IMR-90 (cell line): ENCODE data around the gene IFNA8. TPM values are rescaled to one million over a fixed set of nuclear protein-coding genes. Genes with fewer than 3 reads are reported as not detected.

Experiments used
- ATAC-seq: fragments of 200-7000 bp; cut with Tn5 transposase; 2 replicates; pipeline ENCODE4 v1.9.1; 2020; ENCODE audit warnings: low read depth, mild to moderate bottlenecking, moderate library complexity
- BruUV-seq: library from RNA; stranded (reverse); fragments of 400-500 nt; replicated peaks from 2 replicates; lab custom pipeline; 2021; lab: Mats Ljungman, UMichigan
- CTCF ChIA-PET: fragments of 300-600 bp; formaldehyde crosslinking; extraction: SDS; loops from one replicate; lab custom pipeline; 2021; ENCODE audit warnings: antibody characterized with exemption; lab: Yijun Ruan, JAX
- POLR2A ChIA-PET: fragments of 300-600 bp; sonication (Branson Sonifier 250); formaldehyde crosslinking; loops from one replicate; lab custom pipeline; 2022; ENCODE audit warnings: antibody characterized with exemption; ENCODE audit not compliant: unreplicated experiment; lab: Charles Lee
- DNase-seq: peaks from one replicate; pipeline ENCODE4 v3.0.0; 2013
- H2AFZ ChIP-seq: replicated peaks from 2 replicates; pipeline ENCODE3; 2013; ENCODE audit warnings: low read length, mild to moderate bottlenecking; ENCODE audit not compliant: poor library complexity
- H2AK5ac ChIP-seq: 2 replicates; pipeline ENCODE4 v1.6.1; 2013; ENCODE audit warnings: low read depth, low read length, inconsistent platforms
- H2AK9ac ChIP-seq: replicated peaks from 2 replicates; pipeline ENCODE3; 2013; ENCODE audit warnings: mild to moderate bottlenecking, low read depth, low read length, moderate library complexity; ENCODE audit not compliant: poor library complexity
- H2BK120ac ChIP-seq: 2 replicates; pipeline ENCODE4 v1.6.1; 2013; ENCODE audit warnings: low read depth, low read length, inconsistent platforms
- H2BK15ac ChIP-seq: 3 replicates; pipeline ENCODE4 v1.6.1; 2013; ENCODE audit warnings: low read depth, low read length, inconsistent platforms
- H2BK20ac ChIP-seq: 2 replicates; pipeline ENCODE4 v1.6.1; 2013; ENCODE audit warnings: low read depth, mild to moderate bottlenecking, inconsistent platforms, low read length, moderate library complexity
- H2BK5ac ChIP-seq: 2 replicates; pipeline ENCODE4 v1.6.1; 2013; ENCODE audit warnings: mild to moderate bottlenecking, low read depth, low read length, inconsistent platforms; ENCODE audit not compliant: poor library complexity, severe bottlenecking
- H3K14ac ChIP-seq: replicated peaks from 2 replicates; pipeline ENCODE4 v1.6.1; 2013; ENCODE audit warnings: low read depth, low read length, inconsistent platforms
- H3K18ac ChIP-seq: 2 replicates; pipeline ENCODE4 v1.6.1; 2013; ENCODE audit warnings: low read depth, low read length, control low read depth
- H3K23ac ChIP-seq: 2 replicates; pipeline ENCODE4 v1.6.1; 2013; ENCODE audit warnings: low read depth, low read length, inconsistent platforms
- H3K27ac ChIP-seq: 2 replicates; pipeline ENCODE4 v1.5.1; 2013; ENCODE audit warnings: mild to moderate bottlenecking, control low read depth, low read length; ENCODE audit not compliant: insufficient read depth
- H3K27me3 ChIP-seq: 2 replicates; pipeline ENCODE4 v1.6.1; 2013; ENCODE audit warnings: low read length; ENCODE audit not compliant: control insufficient read depth, insufficient read depth
- H3K36me3 ChIP-seq: 2 replicates; pipeline ENCODE4 v1.6.1; 2013; ENCODE audit warnings: low read length, mixed read lengths; ENCODE audit not compliant: control insufficient read depth, insufficient read depth
- H3K4ac ChIP-seq: 2 replicates; pipeline ENCODE4 v1.6.1; 2013; ENCODE audit warnings: low read depth, low read length, inconsistent platforms
- H3K4me1 ChIP-seq: 2 replicates; pipeline ENCODE4 v1.6.1; 2013; ENCODE audit warnings: low read length, mixed read lengths; ENCODE audit not compliant: control insufficient read depth, insufficient read depth
- H3K4me2 ChIP-seq: 2 replicates; pipeline ENCODE4 v1.6.1; 2013; ENCODE audit warnings: low read depth, mild to moderate bottlenecking, control low read depth, low read length, moderate library complexity
- H3K4me3 ChIP-seq: 2 replicates; pipeline ENCODE4 v1.5.1; 2013; ENCODE audit warnings: low read depth, mild to moderate bottlenecking, control low read depth, low read length, moderate library complexity; ENCODE audit not compliant: insufficient read depth
- H3K56ac ChIP-seq: 2 replicates; pipeline ENCODE4 v1.6.1; 2013; ENCODE audit warnings: low read length, inconsistent platforms; ENCODE audit not compliant: insufficient read depth; ENCODE audit errors: extremely low read depth
- H3K79me1 ChIP-seq, 2 experiments: 2 replicates each; pipeline ENCODE4 v1.6.1; 2013; ENCODE audit warnings: low read length in 2 of 2, inconsistent platforms in 1 of 2, low read depth in 1 of 2
- H3K9ac ChIP-seq: 2 replicates; pipeline ENCODE4 v1.6.1; 2013; ENCODE audit warnings: low read depth, low read length, control low read depth
- H3K9me1 ChIP-seq: 2 replicates; pipeline ENCODE4 v1.6.1; 2013; ENCODE audit warnings: low read length, inconsistent platforms; ENCODE audit not compliant: insufficient read depth
- H3K9me3 ChIP-seq: 2 replicates; pipeline ENCODE4 v1.6.1; 2013; ENCODE audit warnings: low read length; ENCODE audit not compliant: control insufficient read depth, insufficient read depth
- H4K20me1 ChIP-seq: 2 replicates; pipeline ENCODE4 v1.6.1; 2013; ENCODE audit warnings: low read length, inconsistent platforms; ENCODE audit not compliant: insufficient read depth
- H4K5ac ChIP-seq: 2 replicates; pipeline ENCODE4 v1.6.1; 2013; ENCODE audit warnings: mild to moderate bottlenecking, low read depth, low read length, control low read depth
- H4K8ac ChIP-seq, 2 experiments: 2 replicates each; pipeline ENCODE4 v1.6.1; 2013; ENCODE audit warnings: low read depth in 2 of 2, low read length in 2 of 2, control low read depth in 1 of 2, inconsistent platforms in 1 of 2
- H4K91ac ChIP-seq: 2 replicates; pipeline ENCODE4 v1.6.1; 2013; ENCODE audit warnings: low read depth, low read length, inconsistent platforms; ENCODE audit not compliant: insufficient read depth
- BHLHE40 ChIP-seq: fragments of 150-350 bp; IDR thresholded peaks from 2 replicates; pipeline ENCODE4 v1.6.1; 2016; ENCODE audit warnings: mild to moderate bottlenecking, low read depth, low read length
- CEBPB ChIP-seq: IDR thresholded peaks from 2 replicates; pipeline ENCODE4 v1.6.1; 2012; ENCODE audit warnings: low read depth, low read length, improper control_type of control experiment
- CHD1 ChIP-seq: IDR thresholded peaks from 2 replicates; pipeline ENCODE4 v1.6.1; 2012; ENCODE audit warnings: low read depth, low read length, improper control_type of control experiment
- ELK1 ChIP-seq: fragments of 150-350 bp; IDR thresholded peaks from 2 replicates; pipeline ENCODE4 v1.6.1; 2016; ENCODE audit warnings: low read depth, mild to moderate bottlenecking, low read length, moderate library complexity, borderline replicate concordance
- MAFK ChIP-seq: IDR thresholded peaks from 2 replicates; pipeline ENCODE4 v1.6.1; 2012; ENCODE audit warnings: low read depth, low read length, improper control_type of control experiment
- MAZ ChIP-seq: IDR thresholded peaks from 2 replicates; pipeline ENCODE4 v1.6.1; 2012; ENCODE audit warnings: low read depth, mild to moderate bottlenecking, low read length, improper control_type of control experiment, moderate library complexity, borderline replicate concordance
- MXI1 ChIP-seq: IDR thresholded peaks from 2 replicates; pipeline ENCODE4 v1.6.1; 2012; ENCODE audit warnings: low read depth, mild to moderate bottlenecking, low read length, moderate library complexity, borderline replicate concordance
- NFE2L2 ChIP-seq: fragments of 150-350 bp; IDR thresholded peaks from 2 replicates; pipeline ENCODE4 v1.6.1; 2016; ENCODE audit warnings: low read depth, mild to moderate bottlenecking, low read length
- RCOR1 ChIP-seq: IDR thresholded peaks from 2 replicates; pipeline ENCODE4 v1.6.1; 2012; ENCODE audit warnings: mild to moderate bottlenecking, low read length, improper control_type of control experiment; ENCODE audit not compliant: insufficient replicate concordance
- RFX5 ChIP-seq: IDR thresholded peaks from 2 replicates; pipeline ENCODE4 v1.8.0; 2012; ENCODE audit warnings: low read depth, mild to moderate bottlenecking, low read length, moderate library complexity
- SMC3 ChIP-seq: fragments of 150-350 bp; IDR thresholded peaks from 2 replicates; pipeline ENCODE4 v1.6.1; 2016; ENCODE audit warnings: low read depth, mild to moderate bottlenecking, antibody characterized with exemption, low read length, moderate library complexity
- WGBS, 2 experiments: methylation state at CpG; one replicate each; pipeline versions ENCODE4 v1.1.5 to v1.1.7; 2013; ENCODE audit warnings: missing lambda C conversion rate in 2 of 2; ENCODE audit not compliant: insufficient read length in 1 of 2; ENCODE audit errors: extremely low coverage in 2 of 2; 5-methylcytosine and 5-hydroxymethylcytosine counted together
- dilution Hi-C: fragments of 300-500 bp; cut with HindIII; formaldehyde crosslinking; loops from one replicate; pipeline ENCODE4 v1.14.3; 2018; ENCODE audit warnings: low sequenced_read_pairs; ENCODE audit not compliant: unreplicated experiment
- in situ Hi-C: fragments of 300-500 bp; cut with MboI; formaldehyde crosslinking; loops from 3 replicates; pipeline ENCODE4 v1.14.3; 2019; ENCODE audit warnings: low sequenced_read_pairs, inconsistent platforms, mixed read lengths
- intact Hi-C: fragments of 100-400 bp; cut with micrococcal nuclease; formaldehyde crosslinking; loops from 2 replicates; pipeline ENCODE4 v1.10.0; 2022
- polyA plus RNA-seq, 3 experiments: library from polyadenylated mRNA; depleted of rRNA; stranded (reverse); fragments of >200 nt; gene quantifications; 2 replicates each; pipeline ENCODE4 v1.2.3, GENCODE V29; 2012; ENCODE audit warnings: low replicate concordance in 1 of 3
- total RNA-seq: library from RNA; depleted of rRNA; stranded (reverse); fragments of >200 nt; gene quantifications from 2 replicates; pipeline ENCODE4 v1.2.3, GENCODE V29; 2012
- TF ChIP-seq, protein P1 (sequence below): fragments of 150-350 bp; IDR thresholded peaks from 2 replicates; pipeline ENCODE4 v1.6.1; 2017; ENCODE audit warnings: mild to moderate bottlenecking, antibody characterized with exemption, low read length, low read depth

The IFNA8 gene
- total and polyA plus RNA-seq, 2 of the 4 experiments (the other 2 are of a cell fraction) = not detected

- Histone ChIP-seq H3K9ac (no peak overlapping the region), H3K18ac (no peak overlapping the region), H3K9me3 (no peaks in the 10 kb centered on the region), H3K36me3 (no peaks in the 10 kb centered on the region), H3K4me1 (peaks cover 4% of the 10 kb centered on the region; the same call in 1 of the 2 replicates), H4K91ac (no peak overlapping the region), H2AFZ (no peak overlapping the region), H2BK120ac (no peak overlapping the region), H3K79me1 (no peaks in the 10 kb centered on the region), H3K4ac (no peak overlapping the region), H2AK9ac (no peak overlapping the region), H3K4me2 (no peak overlapping the region), H3K14ac (no peak overlapping the region), H4K20me1 (no peaks in the 10 kb centered on the region), H2AK5ac (no peak overlapping the region), H3K9me1 (no peaks in the 10 kb centered on the region), H2BK15ac (no peak overlapping the region), H2BK20ac (no peak overlapping the region), H3K27ac (no peak overlapping the region), H4K5ac (no peak overlapping the region), H3K23ac (no peak overlapping the region), H2BK5ac (no peak overlapping the region), H3K27me3 (no peaks in the 10 kb centered on the region), H4K8ac (no peak overlapping the region), H3K56ac (no peak overlapping the region), H3K4me3 (no peak overlapping the region)
- POLR2A ChIA-PET = no interaction called here
- TF ChIP-seq ELK1 (no peak), MAFK (no peak), SMC3 (no peak), NFE2L2 (no peak), MAZ (no peak), CHD1 (no peak), RCOR1 (no peak), RFX5 (no peak), CEBPB (no peak), MXI1 (no peak), BHLHE40 (no peak)
- TF ChIP-seq, protein P1, sequence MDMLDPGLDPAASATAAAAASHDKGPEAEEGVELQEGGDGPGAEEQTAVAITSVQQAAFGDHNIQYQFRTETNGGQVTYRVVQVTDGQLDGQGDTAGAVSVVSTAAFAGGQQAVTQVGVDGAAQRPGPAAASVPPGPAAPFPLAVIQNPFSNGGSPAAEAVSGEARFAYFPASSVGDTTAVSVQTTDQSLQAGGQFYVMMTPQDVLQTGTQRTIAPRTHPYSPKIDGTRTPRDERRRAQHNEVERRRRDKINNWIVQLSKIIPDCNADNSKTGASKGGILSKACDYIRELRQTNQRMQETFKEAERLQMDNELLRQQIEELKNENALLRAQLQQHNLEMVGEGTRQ = no peak
- DNase-seq (no peak), ATAC-seq (no peak)
- dilution Hi-C loops = no loop called here
- BruUV-seq = no TSS peak
- 85% methylated on average over 2 of the region's 4 CpGs; no CpG with 5 or more reads in 1 of the 2 experiments for WGBS, 2 experiments
- intact Hi-C loops = loop anchor here (5.0 kb wide), 1 partner anchor 215 kb away; no protein-coding TSS in a partner anchor
- in situ Hi-C loops = no loop called here
- CTCF ChIA-PET = no interaction called here
Observed at GRCh38 chr9:21452681-21453080, 43.8 kb downstream of the IFNA8 start.
